NT2/D1 (cell line): ENCODE data around the gene SLC7A6.

Experiments used
- SUZ12 ChIP-seq: IDR thresholded peaks from 2 replicates; pipeline ENCODE4 v1.6.1; 2011; ENCODE audit not compliant: insufficient read length, insufficient read depth; ENCODE audit errors: extremely low read depth
- ZNF274 ChIP-seq: IDR thresholded peaks from 2 replicates; pipeline ENCODE4 v1.6.1; 2011; ENCODE audit warnings: mild to moderate bottlenecking, low read depth, low read length

- TF ChIP-seq ZNF274 (no peak), SUZ12 (no peak)
Measured at GRCh38 chr16:68289621-68290329, 25.4 kb downstream of the SLC7A6 start.
